SK-N-SH treated with all-trans-retinoic acid at 6 μM for 48 hours (cell line): ENCODE data around the gene MAP2K6.
A peak's percentile ranks its signal among the peaks of the same experiment; 100 is the strongest.

Source experiments
- ATAC-seq: fragments of 200-7000 bp; cut with Tn5 transposase; 3 replicates; pipeline ENCODE4 v1.9.1; 2020; ENCODE audit warnings: mild to moderate bottlenecking, moderate library complexity
- BACH2 ChIP-seq: fragments of 250-450 bp; sonication (Bioruptor Pico); IDR thresholded peaks from 2 replicates; pipeline ENCODE4 v1.9.0; 2021; ENCODE audit warnings: mild to moderate bottlenecking, borderline replicate concordance
- CSDC2 ChIP-seq: fragments of 250-450 bp; sonication (Bioruptor Pico); IDR thresholded peaks from 2 replicates; pipeline ENCODE4 v1.5.0; 2020; ENCODE audit warnings: mild to moderate bottlenecking, moderate library complexity
- CSRNP3 ChIP-seq: fragments of 250-450 bp; sonication (Bioruptor Pico); IDR thresholded peaks from 2 replicates; pipeline ENCODE4 v1.5.1; 2021; ENCODE audit warnings: mild to moderate bottlenecking, moderate library complexity
- ESRRG ChIP-seq: fragments of 250-450 bp; sonication (Bioruptor Pico); IDR thresholded peaks from 2 replicates; pipeline ENCODE4 v1.6.1; 2021; ENCODE audit warnings: mild to moderate bottlenecking
- GLIS3 ChIP-seq: fragments of 250-450 bp; sonication (Bioruptor Pico); IDR thresholded peaks from 2 replicates; pipeline ENCODE4 v1.5.0; 2020; ENCODE audit warnings: mild to moderate bottlenecking, moderate library complexity
- ISL1 ChIP-seq: fragments of 250-450 bp; sonication (Bioruptor Pico); IDR thresholded peaks from 2 replicates; pipeline ENCODE4 v2.1.2; 2022; ENCODE audit warnings: mild to moderate bottlenecking, moderate library complexity
- OSR1 ChIP-seq: fragments of 250-450 bp; sonication (Bioruptor Pico); IDR thresholded peaks from 2 replicates; pipeline ENCODE4 v1.8.0; 2022; ENCODE audit warnings: moderate library complexity, mild to moderate bottlenecking, inconsistent platforms
- PATZ1 ChIP-seq: fragments of 250-450 bp; sonication (Bioruptor Pico); IDR thresholded peaks from 2 replicates; pipeline ENCODE4 v1.8.0; 2020; ENCODE audit warnings: mild to moderate bottlenecking, moderate library complexity, borderline replicate concordance
- POU6F1 ChIP-seq: fragments of 250-450 bp; sonication (Bioruptor Pico); IDR thresholded peaks from 2 replicates; pipeline ENCODE4 v1.8.0; 2021; ENCODE audit warnings: low read depth, mild to moderate bottlenecking, moderate library complexity, borderline replicate concordance
- PPARA ChIP-seq: fragments of 250-450 bp; sonication (Bioruptor Pico); IDR thresholded peaks from 2 replicates; pipeline ENCODE4 v1.5.0; 2020; ENCODE audit warnings: mild to moderate bottlenecking, borderline replicate concordance
- RARB ChIP-seq: fragments of 250-450 bp; sonication (Bioruptor Pico); IDR thresholded peaks from 2 replicates; pipeline ENCODE4 v1.8.0; 2021; ENCODE audit warnings: mild to moderate bottlenecking, moderate library complexity
- SNAI2 ChIP-seq: fragments of 250-450 bp; sonication (Bioruptor Pico); IDR thresholded peaks from 2 replicates; pipeline ENCODE4 v1.5.0; 2020; ENCODE audit warnings: mild to moderate bottlenecking, moderate library complexity
- TCF4 ChIP-seq: fragments of 250-450 bp; sonication (Bioruptor Pico); IDR thresholded peaks from 2 replicates; pipeline ENCODE4 v1.8.0; 2021; ENCODE audit warnings: mild to moderate bottlenecking, moderate library complexity, borderline replicate concordance
- TSHZ2 ChIP-seq: fragments of 250-450 bp; sonication (Bioruptor Pico); IDR thresholded peaks from 2 replicates; pipeline ENCODE4 v1.5.0; 2020; ENCODE audit warnings: mild to moderate bottlenecking, moderate library complexity
- ZC3H10 ChIP-seq: fragments of 250-450 bp; sonication (Bioruptor Pico); IDR thresholded peaks from 2 replicates; pipeline ENCODE4 v1.5.1; 2021; ENCODE audit warnings: mild to moderate bottlenecking, moderate library complexity
- ZFP3 ChIP-seq: fragments of 250-450 bp; sonication (Bioruptor Pico); IDR thresholded peaks from 2 replicates; pipeline ENCODE4 v1.5.0; 2020; ENCODE audit warnings: mild to moderate bottlenecking, moderate library complexity
- ZFP30 ChIP-seq: fragments of 450-650 bp; formaldehyde crosslinking; IDR thresholded peaks from 2 replicates; pipeline ENCODE4 v1.5.0; 2022; ENCODE audit warnings: mild to moderate bottlenecking, moderate library complexity
- ZNF70 ChIP-seq: fragments of 450-650 bp; formaldehyde crosslinking; IDR thresholded peaks from 2 replicates; pipeline ENCODE4 v1.5.0; 2020; ENCODE audit warnings: mild to moderate bottlenecking, moderate library complexity
- ZNF8 ChIP-seq: fragments of 450-650 bp; formaldehyde crosslinking; IDR thresholded peaks from 2 replicates; pipeline ENCODE4 v1.5.0; 2020; ENCODE audit warnings: mild to moderate bottlenecking, moderate library complexity

MAP2K6 gene

GRCh38 chr17:69538795-69539194 is 124.3 kb downstream of the MAP2K6 start (continued):
- no peak for TF ChIP-seq SNAI2 (CRISPR knock-in tag)
- TF ChIP-seq ESRRG: no peak
- no peak for TF ChIP-seq GLIS3 (CRISPR knock-in tag)
- no peak for TF ChIP-seq ZNF8 (CRISPR knock-in tag)
- TF ChIP-seq, all 23 proteins: peak for 0

GRCh38 chr17:69539274-69539673 is 124.8 kb downstream of the MAP2K6 start:
- TF ChIP-seq PPARA (CRISPR knock-in tag) (no peak), ESRRG (no peak), SNAI2 (CRISPR knock-in tag) (no peak), ZNF70 (CRISPR knock-in tag) (no peak), TSHZ2 (no peak), TCF4 (CRISPR knock-in tag) (no peak), POU6F1 (CRISPR knock-in tag) (no peak), OSR1 (CRISPR knock-in tag) (no peak), ZFP3 (CRISPR knock-in tag) (no peak), ISL1 (CRISPR knock-in tag) (no peak), BACH2 (CRISPR knock-in tag) (no peak), CSDC2 (CRISPR knock-in tag) (no peak), ZNF8 (CRISPR knock-in tag) (no peak), ZC3H10 (CRISPR knock-in tag) (no peak), PATZ1 (no peak), ZFP30 (no peak), CSRNP3 (CRISPR knock-in tag) (no peak)
- TF ChIP-seq, all 23 proteins: peak for 0
- ATAC-seq: no peak; the same call in 2 of the 3 replicates

GRCh38 chr17:69539781-69540319 is 125.4 kb downstream of the MAP2K6 start:
- peak; percentile 96 for ATAC-seq
- TF ChIP-seq SNAI2 (CRISPR knock-in tag): no peak
- TF ChIP-seq ISL1 (CRISPR knock-in tag): peak; percentile 58
- TF ChIP-seq, all 23 proteins: peak for 1

- ATAC-seq: no peak; the same call in 1 of the 3 replicates
Observed at GRCh38 chr17:69540356-69540755, 125.9 kb downstream of the MAP2K6 start.

More at GRCh38 chr17:69540356-69540755, 125.9 kb downstream of the MAP2K6 start:
- TF ChIP-seq OSR1 (CRISPR knock-in tag) (no peak), PATZ1 (no peak), POU6F1 (CRISPR knock-in tag) (no peak), RARB (no peak), ZNF70 (CRISPR knock-in tag) (no peak)
